Heart left ventricle (tissue), 16 donors: Measurements from ENCODE around the gene FAM221B. TPM values are rescaled to one million over a fixed set of nuclear protein-coding genes. Genes with fewer than 3 reads are reported as not detected.

ENCODE experiments used
- ATAC-seq, 4 donors: fragments of 200-7000 bp; cut with Tn5 transposase; one replicate each; pipeline ENCODE4 v1.9.1; 2020 to 2022; ENCODE audit warnings: moderate library complexity in 4 of 4, mild to moderate bottlenecking in 3 of 4, moderate number of reproducible peaks in 1 of 4
- DNase-seq, 5 donors: peaks; one replicate each; pipeline ENCODE4 v3.0.0-alpha.2; 2020
- H3K27ac ChIP-seq, 12 donors: fragments of 200-600 bp; sonication (generic) in 4 of 12; one replicate each; pipeline versions ENCODE4 v1.5.0 to v1.8.0; 2016 to 2022; ENCODE audit warnings: mild to moderate bottlenecking in 2 of 12
- H3K27me3 ChIP-seq, 9 donors: fragments of 200-600 bp; sonication (generic) in 2 of 9; one replicate each; pipeline versions ENCODE4 v1.5.1 to v1.8.0; 2016 to 2022; ENCODE audit warnings: mild to moderate bottlenecking in 3 of 9
- H3K36me3 ChIP-seq, 9 donors: fragments of 200-600 bp; sonication (generic) in 2 of 9; one replicate each; pipeline versions ENCODE4 v1.5.0 to v1.8.0; 2018 to 2022; ENCODE audit warnings: mild to moderate bottlenecking in 2 of 9
- H3K4me1 ChIP-seq, 12 donors: fragments of 200-600 bp; sonication (generic) in 4 of 12; one replicate each; pipeline versions ENCODE4 v1.5.0 to v1.8.0; 2016 to 2022; ENCODE audit warnings: mild to moderate bottlenecking in 3 of 12
- H3K4me3 ChIP-seq, 12 donors: fragments of 200-600 bp; sonication (generic) in 4 of 12; one replicate each; pipeline versions ENCODE4 v1.5.0 to v1.8.0; 2017 to 2022; ENCODE audit warnings: mild to moderate bottlenecking in 9 of 12, moderate library complexity in 4 of 12
- H3K9me3 ChIP-seq, 12 donors: fragments of 200-600 bp; sonication (generic) in 4 of 12; one replicate each; pipeline versions ENCODE4 v1.5.0 to v1.8.0; 2016 to 2022; ENCODE audit warnings: mild to moderate bottlenecking in 1 of 12
- CTCF ChIP-seq, 12 donors: fragments of 200-600 bp; sonication (generic) in 4 of 12; IDR thresholded peaks; one replicate each; pipeline versions ENCODE4 v1.5.0 to v1.8.0; 2018 to 2022; ENCODE audit warnings: antibody characterized with exemption in 12 of 12, mild to moderate bottlenecking in 5 of 12
- POLR2A ChIP-seq, 2 donors: fragments of 450-650 bp; IDR thresholded peaks; one replicate each; pipeline ENCODE4 v1.6.1; 2017; ENCODE audit warnings: antibody characterized with exemption in 2 of 2, mild to moderate bottlenecking in 2 of 2, moderate library complexity in 2 of 2
- WGBS, 4 donors: extraction: QIAGEN DNeasy Blood & Tissue Kit in 2 of 4; methylation state at CpG; one replicate each; pipeline versions ENCODE4 v1.1.5 to v1.1.7; 2013 to 2018; 5-methylcytosine and 5-hydroxymethylcytosine counted together
- intact Hi-C, 10 donors: fragments of 100-400 bp; cut with DNase I; formaldehyde crosslinking; loops; one replicate each; pipeline versions ENCODE4 v1.11.1 to v1.14.2; 2022
- polyA plus RNA-seq, 2 donors: library from polyadenylated mRNA; stranded (reverse); fragments of 200-250 nt; gene quantifications; one replicate each; pipeline ENCODE4 v1.2.3, GENCODE V29; 2013
- total RNA-seq, 9 donors: library from RNA; depleted of rRNA in 2 of 9; stranded (reverse); fragments of >200 nt in 2 of 9; fragmentation: NEBNext Ultra II Directional in 3 of 9; extraction: Animal tissue kit (Norgen Biotek cat#: 25700) in 3 of 9; gene quantifications; one replicate each; pipeline versions ENCODE4 v1.1.0 to v1.2.4, GENCODE V29; 2016 to 2023
- donor health status: ischemic (EF 13 %, LVEDD 7.1; RV severe dilation, severe dysfunction).
- donor health status: healthy with polysubstance abuse.
- donor health status: DM: no; HTN: yes; CAD: no.
- donor health status: DM: no; HTN: no; CAD: no.
- donor health status: ischemic (EF 25% LVEDD 6.9; RV normal size, moderate dysfunction).
- donor health status: ischemic (EF 25% LVEDD 5.7; RV mildly dilated, moderate dysfunction).
- donor health status: healthy.
- donor health status: DM: yes; HTN: yes; CAD: no.
- donor health status: ischemic (EF 35%, LVEDD 5.7; RV mildly dilated, moderate dysfunction).
- donor health status: nonischemic (EF 11% LVEDD 7.7; RV severe dilation, severe dysfunction).
- donor health status: DM: yes; HTN: yes; CAD: no.
- donor health status: PGD.
- donor health status: ischemic (EF 29% LVEDD 5.4; RV normal size, mild dysfunction).
- donor health status: nonischemic (EF 23%, LVEDD 6.1; RV moderate dilation, normal function).

The FAM221B gene
- total and polyA plus RNA-seq, 11 donors, result not detected

- TF ChIP-seq POLR2A (IDR thresholded peaks at IDR 0.05) (no peak), CTCF (IDR thresholded peaks at IDR 0.05) (no peak)
- Histone ChIP-seq H3K4me1 (peaks cover 0 to 60% (median 26%) of the 10 kb centered on the region in 12 donors), H3K27ac (peak overlapping the region; percentile 3 to 72 (median 48))
These were observed 19.4 kb upstream of the FAM221B start for GRCh38 chr9:35847792-35848572.

GRCh38 chr9:35845824-35846771, 17.6 kb upstream of the FAM221B start:
- Histone ChIP-seq H3K4me3 (no peak overlapping the region), H3K27ac (peak overlapping the region in 1 of 12 donors; percentile 35), H3K4me1 (peaks cover 0 to 72% (median 26%) of the 10 kb centered on the region in 12 donors), H3K9me3 (no peaks in the 10 kb centered on the region), H3K36me3 (peaks cover 0 to 24% (median 11%) of the 10 kb centered on the region in 9 donors), H3K27me3 (peaks cover 0 to 13% (median 0%) of the 10 kb centered on the region in 9 donors)
- DNase-seq, result no peak
- no peak for ATAC-seq
- intact Hi-C loops, result no loop called here
- WGBS, 4 donors, result 63 to 85% (median 69%) methylated on average over 30 to 53 of the region's 53 CpGs
- no peak for TF ChIP-seq POLR2A (IDR thresholded peaks at IDR 0.05)
- TF ChIP-seq CTCF (IDR thresholded peaks at IDR 0.05), result no peak

More at GRCh38 chr9:35847792-35848572, 19.4 kb upstream of the FAM221B start:
- DNase-seq (no peak), ATAC-seq (peak; percentile 65 to 88 (median 80))
- 55 to 69% (median 65%) methylated on average over 4 of the region's 4 CpGs for WGBS, 4 donors
- no peak overlapping the region for H3K4me3 ChIP-seq
- intact Hi-C loops, result no loop called here
- peaks cover 0 to 23% (median 11%) of the 10 kb centered on the region in 9 donors for H3K36me3 ChIP-seq
- no peaks in the 10 kb centered on the region for H3K9me3 ChIP-seq
- H3K27me3 ChIP-seq, result peaks cover 0 to 21% (median 0%) of the 10 kb centered on the region in 9 donors

GRCh38 chr9:35844628-35845270, 16.2 kb upstream of the FAM221B start:
- no peak overlapping the region for H3K4me3 ChIP-seq
- DNase-seq (peak in 3 of 5 donors; percentile 59 to 73 (median 70)), ATAC-seq (peak in 3 of 4 donors; percentile 56 to 88 (median 58))
- H3K27ac ChIP-seq, result peak overlapping the region in 10 of 12 donors; percentile 33 to 68 (median 38)
- 40 to 48% (median 43%) methylated on average over 7 of the region's 7 CpGs for WGBS, 4 donors
- H3K4me1 ChIP-seq, result peaks cover 0 to 68% (median 26%) of the 10 kb centered on the region in 12 donors
- peaks cover 0 to 22% (median 11%) of the 10 kb centered on the region in 9 donors for H3K36me3 ChIP-seq
- TF ChIP-seq CTCF (IDR thresholded peaks at IDR 0.05) (no peak), POLR2A (IDR thresholded peaks at IDR 0.05) (no peak)
- intact Hi-C loops, result loop anchor here in 1 of 10 donors (5.0 kb wide), 1 partner anchor 42 kb away; no protein-coding TSS in a partner anchor
- peaks cover 0 to 27% (median 0%) of the 10 kb centered on the region in 9 donors for H3K27me3 ChIP-seq
- H3K9me3 ChIP-seq, result no peaks in the 10 kb centered on the region
